Kidney (tissue), 14 donors: ENCODE results near the gene PGF. TPM values are rescaled to one million over a fixed set of nuclear protein-coding genes. Genes with fewer than 3 reads are reported as not detected.
A peak's percentile ranks its signal among the peaks of the same experiment; 100 is the strongest.

Source experiments
- DNase-seq, 5 donors: peaks; one replicate each; pipeline ENCODE4 v3.0.0-alpha.2; 2013 to 2020
- FAIRE-seq: peaks from 2 replicates; lab custom pipeline; 2012; peaks lifted over from hg19 to GRCh38; lab: Jason Lieb, UNC
- H3K27ac ChIP-seq, 2 donors: one replicate each; pipeline ENCODE4 v1.7.0; 2013; ENCODE audit warnings: low read depth in 2 of 2, low read length in 2 of 2, inconsistent platforms in 1 of 2
- H3K27me3 ChIP-seq: one replicate; pipeline ENCODE4 v1.7.1; 2013; ENCODE audit warnings: low read length, inconsistent platforms; ENCODE audit not compliant: control insufficient read depth, insufficient read depth
- H3K36me3 ChIP-seq, 3 donors: one replicate each; pipeline versions ENCODE4 v1.7.0 to v1.7.1; 2013; ENCODE audit warnings: low read length in 3 of 3, control low read depth in 1 of 3, inconsistent platforms in 1 of 3; ENCODE audit not compliant: insufficient read depth in 3 of 3, control insufficient read depth in 2 of 3
- H3K4me1 ChIP-seq, 3 donors: one replicate each; pipeline versions ENCODE4 v1.7.0 to v1.7.1; 2013; ENCODE audit warnings: low read length in 3 of 3, inconsistent platforms in 1 of 3, low read depth in 1 of 3; ENCODE audit not compliant: control insufficient read depth in 2 of 3, insufficient read depth in 2 of 3
- H3K4me3 ChIP-seq, 3 donors: one replicate each; pipeline versions ENCODE4 v1.7.0 to v1.8.1; 2013; ENCODE audit warnings: low read length in 3 of 3, control low read depth in 1 of 3, inconsistent platforms in 1 of 3
- H3K9ac ChIP-seq, 3 donors: one replicate each; pipeline versions ENCODE4 v1.7.0 to v1.7.1; 2013; ENCODE audit warnings: low read length in 3 of 3, control low read depth in 1 of 3, inconsistent platforms in 1 of 3
- H3K9me3 ChIP-seq, 3 donors: one replicate each; pipeline versions ENCODE4 v1.7.0 to v1.7.1; 2013; ENCODE audit warnings: low read length in 3 of 3, control low read depth in 1 of 3, inconsistent platforms in 1 of 3; ENCODE audit not compliant: control insufficient read depth in 2 of 3, insufficient read depth in 1 of 3
- CTCF ChIP-seq: IDR thresholded peaks from 3 replicates; pipeline ENCODE4 v1.5.1; 2012; ENCODE audit warnings: mild to moderate bottlenecking, moderate library complexity, borderline replicate concordance; ENCODE audit not compliant: insufficient read depth; ENCODE audit errors: extremely low read depth
- intact Hi-C: fragments of 100-400 bp; cut with DNase I; formaldehyde crosslinking; loops from one replicate; pipeline ENCODE4 v1.11.1; 2022
- polyA plus RNA-seq: library from polyadenylated mRNA; stranded (reverse); fragments of 350-450 nt; fragmentation: Illumina TruSeq; extraction: RNeasy Lipid Tissue Mini Kit (QIAGEN cat#74804); gene quantifications from one replicate; pipeline ENCODE4 v1.2.3, GENCODE V29; 2014; ENCODE audit warnings: low read depth, low replicate concordance; ENCODE audit not compliant: insufficient read depth
- total RNA-seq: library from RNA; stranded (reverse); fragmentation: NEBNext Ultra II Directional; extraction: Animal tissue kit (Norgen Biotek cat#: 25700); gene quantifications from one replicate; pipeline ENCODE4 v1.2.1, GENCODE V29; 2021
- donor health status: control.
- donor health status: control.
- donor health status: control.
- donor health status: control.
- donor health status: control.
- donor health status: DM: yes; HTN: yes; CAD: no.
- donor health status: Normal renal cell carcinoma (clear cell type).

Gene PGF
- total and polyA plus RNA-seq, 2 donors from 2014 or later: 9.3 to 12.1 TPM

DNA sequence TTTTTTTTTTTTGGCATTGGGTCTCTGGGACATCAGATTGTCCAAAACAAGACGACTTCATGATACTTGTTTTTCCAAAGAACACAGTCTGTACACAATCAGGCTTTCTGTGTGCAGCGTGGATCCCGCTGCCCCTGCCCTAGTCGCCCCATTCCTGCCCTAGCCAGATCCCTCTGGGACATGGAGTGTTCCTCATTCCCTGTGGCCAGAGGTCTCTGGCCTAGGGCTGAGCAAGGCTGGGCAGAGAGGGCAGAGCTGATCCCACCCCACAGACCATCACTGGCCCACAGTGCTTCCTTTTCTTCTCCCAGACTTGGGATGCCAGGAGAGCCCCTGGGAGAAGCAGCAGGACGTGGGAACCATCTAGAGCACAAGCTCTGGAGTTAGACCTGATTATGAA is 26.4 kb upstream of the PGF start:
- intact Hi-C loops: no loop called here
- H3K9me3 ChIP-seq: no peaks in the 10 kb centered on the region
- FAIRE-seq: no peak

GRCh38 chr14:74981462-74981782 is 26.0 kb upstream of the PGF start:
- H3K27ac ChIP-seq: peak overlapping the region in 1 of 2 donors; percentile 22
- DNase-seq: no peak
- no peak overlapping the region for H3K9ac ChIP-seq

More for the DNA sequence above, 26.4 kb upstream of the PGF start:
- no peak overlapping the region for H3K9ac ChIP-seq
- peak overlapping the region in 1 of 2 donors; percentile 55 for H3K27ac ChIP-seq
- no peak for TF ChIP-seq CTCF
- H3K4me1 ChIP-seq: peaks cover 0 to 4% (median 0%) of the 10 kb centered on the region in 3 donors
- no peaks in the 10 kb centered on the region for H3K27me3 ChIP-seq
- H3K36me3 ChIP-seq: no peaks in the 10 kb centered on the region
- no peak overlapping the region for H3K4me3 ChIP-seq
- DNase-seq: no peak

DNA sequence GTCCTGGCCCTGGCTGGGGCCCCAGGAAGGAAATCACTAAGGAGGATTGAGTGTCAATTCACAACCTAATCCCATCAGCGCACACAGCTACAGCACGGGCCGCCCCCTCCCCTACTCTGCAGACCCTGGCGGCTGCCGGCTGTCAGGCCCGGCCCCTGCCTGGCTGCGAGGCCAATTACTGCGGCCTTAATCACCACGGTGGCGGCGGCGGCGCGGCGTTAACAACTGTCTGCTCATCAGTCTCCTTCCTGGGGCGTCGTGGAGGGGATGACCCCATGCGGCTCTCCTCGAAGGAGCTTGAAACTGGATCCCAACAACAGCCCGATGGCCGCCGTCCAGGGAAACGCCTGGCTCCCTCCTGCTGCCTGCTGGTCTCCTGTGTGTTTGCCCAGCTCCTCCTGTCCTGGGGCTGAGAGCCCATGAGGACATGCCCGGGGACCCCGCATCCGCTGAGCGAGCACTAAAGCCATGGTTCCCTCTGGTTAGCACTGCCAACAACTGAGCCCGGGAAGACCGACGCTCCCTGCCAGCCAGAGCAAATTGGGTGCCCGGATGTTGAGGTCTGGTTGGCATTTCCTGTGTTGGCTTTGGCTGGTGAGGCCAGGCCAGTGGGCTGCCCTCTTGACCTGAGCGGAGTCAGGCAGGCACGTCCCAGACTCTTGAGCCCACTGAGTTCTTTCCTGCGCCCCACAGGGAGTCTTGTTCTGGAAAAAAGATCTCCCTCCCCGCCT is 25.5 kb upstream of the PGF start:
- peak; percentile 58 to 73 (median 71) for DNase-seq
- H3K9ac ChIP-seq: no peak overlapping the region
- H3K9me3 ChIP-seq: no peaks in the 10 kb centered on the region
- intact Hi-C loops: no loop called here
- H3K36me3 ChIP-seq: no peaks in the 10 kb centered on the region
- peaks cover 0 to 4% (median 0%) of the 10 kb centered on the region in 3 donors for H3K4me1 ChIP-seq
- TF ChIP-seq CTCF: no peak
- peak overlapping the region in 1 of 2 donors; percentile 22 for H3K27ac ChIP-seq
- no peaks in the 10 kb centered on the region for H3K27me3 ChIP-seq
- H3K4me3 ChIP-seq: no peak overlapping the region
- no peak for FAIRE-seq

More at GRCh38 chr14:74981462-74981782, 26.0 kb upstream of the PGF start:
- Histone ChIP-seq H3K9me3 (no peaks in the 10 kb centered on the region), H3K4me3 (no peak overlapping the region), H3K27me3 (no peaks in the 10 kb centered on the region), H3K36me3 (no peaks in the 10 kb centered on the region), H3K4me1 (peaks cover 0 to 4% (median 0%) of the 10 kb centered on the region in 3 donors)
- no peak for FAIRE-seq
- intact Hi-C loops: no loop called here
- TF ChIP-seq CTCF: no peak

DNA sequence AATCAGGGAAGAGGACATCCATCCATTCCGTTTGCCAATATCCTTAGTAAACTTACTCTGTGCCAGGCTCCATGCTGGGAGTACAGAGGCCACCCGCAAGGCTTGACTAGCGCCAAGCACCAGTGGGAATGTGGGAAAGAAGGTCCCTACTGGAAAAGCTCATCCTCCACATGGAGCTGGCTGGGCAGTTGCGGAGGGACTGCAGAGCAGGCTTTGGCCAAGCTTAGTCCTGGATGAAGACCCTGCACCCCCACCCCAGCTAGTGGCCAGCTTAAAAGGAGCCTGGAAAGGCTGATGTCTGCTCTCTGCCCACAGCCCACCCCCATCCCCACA is 25.0 kb upstream of the PGF start:
- Histone ChIP-seq H3K9ac (no peak overlapping the region), H3K4me1 (peaks cover 0 to 4% (median 0%) of the 10 kb centered on the region in 3 donors), H3K9me3 (no peaks in the 10 kb centered on the region), H3K4me3 (no peak overlapping the region), H3K27ac (no peak overlapping the region), H3K36me3 (no peaks in the 10 kb centered on the region), H3K27me3 (no peaks in the 10 kb centered on the region)
- FAIRE-seq (no peak), DNase-seq (no peak)
- no peak for TF ChIP-seq CTCF
- intact Hi-C loops: no loop called here
